Bronchial epithelial cell (primary cell): ENCODE data around the gene RAB6B. TPM values are rescaled to one million over a fixed set of nuclear protein-coding genes. Genes with fewer than 3 reads are reported as not detected.

Experiments used
- DNase-seq: peaks from one replicate; pipeline ENCODE4 v3.0.0-alpha.2; 2010; ENCODE audit warnings: low read depth
- FAIRE-seq: peaks from 2 replicates; lab custom pipeline; 2011; peaks lifted over from hg19 to GRCh38; lab: Jason Lieb, UNC
- H3K27me3 ChIP-seq: 2 replicates; pipeline ENCODE4 v1.5.1; 2011; ENCODE audit warnings: low read length; ENCODE audit not compliant: control insufficient read depth, insufficient read depth
- H3K36me3 ChIP-seq: 2 replicates; pipeline ENCODE4 v1.5.1; 2011; ENCODE audit warnings: low read length; ENCODE audit not compliant: control insufficient read depth, insufficient read depth
- H3K4me3 ChIP-seq: 2 replicates; pipeline ENCODE4 v1.5.1; 2011; ENCODE audit warnings: mild to moderate bottlenecking, low read depth, low read length, control low read depth
- total RNA-seq: library from RNA; depleted of rRNA; stranded (reverse); fragments of >200 nt; gene quantifications from 2 replicates; pipeline ENCODE4 v1.2.1, GENCODE V29; 2014
- TF ChIP-seq, protein P1 (sequence below): IDR thresholded peaks from 2 replicates; pipeline ENCODE4 v1.5.1; 2011; ENCODE audit warnings: mild to moderate bottlenecking, moderate library complexity, low read length, control low read depth, inconsistent platforms; ENCODE audit not compliant: insufficient read depth, severe bottlenecking

RAB6B gene
- total RNA-seq, 1 donor from 2014 or later: under 0.01 TPM

DNA sequence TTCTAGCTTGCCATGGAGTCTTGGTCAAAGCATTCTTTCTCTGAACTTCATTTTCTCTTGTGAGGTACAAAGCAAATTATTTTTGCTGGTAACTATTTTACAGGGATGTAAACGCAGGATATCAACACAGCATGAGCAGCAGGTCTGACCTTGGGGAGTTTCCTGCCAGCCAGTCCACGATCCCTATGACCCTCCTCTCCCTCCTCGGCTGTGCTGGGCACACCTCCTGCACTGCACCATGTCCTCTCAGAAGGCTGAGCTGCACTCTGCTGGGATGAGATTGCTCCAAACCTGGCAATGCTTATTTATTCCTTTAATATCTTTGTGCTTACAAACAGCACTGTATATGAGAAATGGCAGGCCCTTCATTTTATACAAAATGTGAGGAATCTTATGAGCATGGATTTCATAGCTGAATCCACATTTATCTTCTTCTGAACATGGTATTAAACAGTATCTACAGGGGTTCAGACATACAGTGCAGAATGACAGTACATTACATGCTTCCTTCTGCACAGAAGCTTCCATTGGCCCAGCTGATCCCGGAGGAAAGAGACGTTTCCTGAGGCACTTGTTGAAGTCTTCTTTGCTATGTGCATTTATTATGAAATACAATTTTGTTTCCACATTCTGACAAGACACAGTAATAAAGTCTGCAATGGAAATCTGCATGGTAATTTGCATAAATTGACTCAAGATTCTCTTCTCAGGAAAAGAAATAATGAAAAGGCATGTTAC lies 41.2 kb downstream of the RAB6B start:
- DNase-seq (no peak), FAIRE-seq (no peak)
- H3K36me3 ChIP-seq: no peaks in the 10 kb centered on the region
- no peaks in the 10 kb centered on the region for H3K27me3 ChIP-seq
- H3K4me3 ChIP-seq: no peak overlapping the region
- TF ChIP-seq, protein P1, sequence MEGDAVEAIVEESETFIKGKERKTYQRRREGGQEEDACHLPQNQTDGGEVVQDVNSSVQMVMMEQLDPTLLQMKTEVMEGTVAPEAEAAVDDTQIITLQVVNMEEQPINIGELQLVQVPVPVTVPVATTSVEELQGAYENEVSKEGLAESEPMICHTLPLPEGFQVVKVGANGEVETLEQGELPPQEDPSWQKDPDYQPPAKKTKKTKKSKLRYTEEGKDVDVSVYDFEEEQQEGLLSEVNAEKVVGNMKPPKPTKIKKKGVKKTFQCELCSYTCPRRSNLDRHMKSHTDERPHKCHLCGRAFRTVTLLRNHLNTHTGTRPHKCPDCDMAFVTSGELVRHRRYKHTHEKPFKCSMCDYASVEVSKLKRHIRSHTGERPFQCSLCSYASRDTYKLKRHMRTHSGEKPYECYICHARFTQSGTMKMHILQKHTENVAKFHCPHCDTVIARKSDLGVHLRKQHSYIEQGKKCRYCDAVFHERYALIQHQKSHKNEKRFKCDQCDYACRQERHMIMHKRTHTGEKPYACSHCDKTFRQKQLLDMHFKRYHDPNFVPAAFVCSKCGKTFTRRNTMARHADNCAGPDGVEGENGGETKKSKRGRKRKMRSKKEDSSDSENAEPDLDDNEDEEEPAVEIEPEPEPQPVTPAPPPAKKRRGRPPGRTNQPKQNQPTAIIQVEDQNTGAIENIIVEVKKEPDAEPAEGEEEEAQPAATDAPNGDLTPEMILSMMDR: no peak

DNA sequence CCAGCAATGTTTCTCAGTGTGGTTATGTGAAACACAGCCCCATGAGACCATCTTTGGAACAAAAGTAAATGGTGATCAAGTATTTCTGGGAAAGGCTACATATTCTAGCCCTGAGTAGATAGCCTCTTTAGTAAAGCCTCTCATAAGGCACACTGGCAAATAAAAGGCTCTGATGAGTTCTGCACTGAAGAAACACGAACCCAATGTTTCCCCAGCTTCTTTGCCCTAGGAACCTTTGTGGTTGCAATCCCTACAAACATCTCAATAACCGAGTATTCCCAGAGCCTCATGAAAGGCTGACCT lies 41.8 kb downstream of the RAB6B start:
- H3K4me3 ChIP-seq: no peak overlapping the region
- FAIRE-seq (no peak), DNase-seq (no peak)
- no peaks in the 10 kb centered on the region for H3K27me3 ChIP-seq
- no peaks in the 10 kb centered on the region for H3K36me3 ChIP-seq
- TF ChIP-seq, protein P1: no peak

DNA sequence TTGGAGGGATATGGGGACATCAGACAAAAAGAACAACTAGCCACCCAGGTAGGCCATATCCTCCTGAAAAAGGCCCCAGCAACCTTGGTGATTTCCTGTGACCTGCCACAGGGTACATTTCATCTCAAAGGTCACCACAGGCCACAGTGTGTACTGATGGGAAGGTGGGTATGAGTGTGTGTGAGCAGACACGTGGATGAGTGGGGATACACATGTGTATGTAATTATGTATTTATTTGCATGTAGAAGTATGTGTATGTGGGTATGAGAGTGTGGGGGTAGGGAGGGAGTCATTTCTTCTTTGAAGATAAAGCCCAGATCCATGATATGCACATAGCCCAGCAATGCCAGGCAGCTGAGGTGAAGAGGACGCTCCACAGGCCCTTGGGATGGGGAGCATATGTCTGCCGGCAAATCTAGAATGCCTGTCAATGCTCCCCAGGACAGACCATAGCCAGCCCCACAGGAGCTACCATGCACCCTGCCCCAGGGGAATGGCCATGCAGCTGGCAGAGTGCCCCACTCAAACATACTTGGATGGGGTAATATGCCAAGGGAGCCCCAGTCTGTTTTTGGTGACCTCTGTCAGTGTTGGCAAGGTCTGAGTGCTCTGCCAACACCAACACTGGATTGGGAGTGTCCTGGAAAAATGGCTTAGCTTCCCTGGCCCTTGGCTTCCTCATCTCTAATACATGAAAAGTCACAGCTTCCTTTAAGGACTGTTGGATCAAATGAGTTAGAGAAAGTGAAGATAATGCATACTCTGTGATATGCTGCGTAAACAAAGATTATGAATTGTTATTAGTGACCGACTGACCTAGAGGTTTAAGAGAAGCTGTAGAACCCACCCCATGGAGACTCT lies 42.4 kb downstream of the RAB6B start:
- no peak for DNase-seq
- FAIRE-seq: no peak
- Histone ChIP-seq H3K27me3 (no peaks in the 10 kb centered on the region), H3K36me3 (no peaks in the 10 kb centered on the region), H3K4me3 (no peak overlapping the region)
- TF ChIP-seq, protein P1: no peak

DNA sequence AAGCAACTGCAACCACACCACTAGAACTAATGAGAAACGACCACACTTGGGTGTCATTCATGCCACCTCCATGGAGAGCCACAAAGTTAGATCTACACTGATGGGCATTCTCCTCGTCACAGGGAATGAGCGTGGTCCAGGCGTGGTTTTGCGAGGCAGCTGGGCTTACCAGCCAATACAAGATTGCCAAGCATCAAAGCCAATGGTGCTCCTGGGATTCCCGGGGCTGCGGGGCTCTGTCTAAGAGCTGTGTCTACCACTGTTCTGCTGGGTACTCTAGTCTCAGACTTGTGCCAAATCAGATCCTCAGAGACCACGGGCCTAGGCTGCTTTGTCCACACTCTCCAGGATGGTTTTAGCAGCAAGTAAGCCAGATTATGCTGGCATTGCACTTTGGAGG lies 43.8 kb downstream of the RAB6B start:
- TF ChIP-seq, protein P1: no peak
- no peak for FAIRE-seq

DNA sequence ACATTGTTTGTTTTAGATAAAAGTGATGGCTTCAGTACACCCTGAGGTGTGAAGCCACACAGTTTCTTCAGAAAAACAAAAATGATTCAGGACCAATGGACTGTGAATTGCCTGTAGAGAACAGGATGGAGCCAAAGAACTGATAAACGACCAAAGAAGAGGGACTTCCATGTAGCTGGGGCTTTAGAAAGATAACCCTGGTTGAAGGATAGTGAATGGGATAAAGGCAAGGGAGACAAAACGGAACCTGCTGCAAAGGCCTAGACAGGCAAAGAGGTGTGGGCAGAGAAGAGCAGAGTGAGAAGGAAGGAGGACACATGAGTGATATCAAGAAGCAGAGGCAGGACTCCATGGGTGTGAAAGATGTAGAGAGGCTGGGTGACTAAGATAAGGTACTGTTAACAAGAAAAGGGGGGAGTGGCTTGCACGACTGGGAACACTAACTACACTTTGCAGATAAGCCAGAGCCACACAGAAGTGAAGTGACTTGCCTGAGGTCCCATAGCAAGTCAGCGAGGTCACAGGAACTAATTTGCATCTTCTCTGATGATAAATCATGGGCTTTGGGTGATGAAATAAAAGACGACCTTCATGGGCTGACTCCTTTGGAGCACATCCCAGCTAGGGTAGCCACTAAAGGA lies 44.3 kb downstream of the RAB6B start:
- H3K27me3 ChIP-seq: no peaks in the 10 kb centered on the region
- TF ChIP-seq, protein P1: no peak
- no peak overlapping the region for H3K4me3 ChIP-seq
- no peak for DNase-seq
- no peaks in the 10 kb centered on the region for H3K36me3 ChIP-seq
- no peak for FAIRE-seq

More for the DNA sequence above, 43.8 kb downstream of the RAB6B start:
- DNase-seq: no peak
- Histone ChIP-seq H3K36me3 (no peaks in the 10 kb centered on the region), H3K27me3 (no peaks in the 10 kb centered on the region), H3K4me3 (no peak overlapping the region)
